Stimulated activated CD8-positive, alpha-beta memory T cell treated with anti-CD3 and anti-CD28 coated beads, Interleukin-15, amount 100 ng/mL, for 1 hour (primary cell): Measurements from ENCODE around the gene RSL1D1.
"Not testable (repeated sequence)": the region's sequence is repeated elsewhere in the genome, so short reads cannot be mapped to it uniquely, and the experiment has no call there.

Experiments used
- DNase-seq: peaks from one replicate; pipeline ENCODE4 v3.0.0-alpha.2; 2020; ENCODE audit warnings: low read depth

Gene RSL1D1

DNA sequence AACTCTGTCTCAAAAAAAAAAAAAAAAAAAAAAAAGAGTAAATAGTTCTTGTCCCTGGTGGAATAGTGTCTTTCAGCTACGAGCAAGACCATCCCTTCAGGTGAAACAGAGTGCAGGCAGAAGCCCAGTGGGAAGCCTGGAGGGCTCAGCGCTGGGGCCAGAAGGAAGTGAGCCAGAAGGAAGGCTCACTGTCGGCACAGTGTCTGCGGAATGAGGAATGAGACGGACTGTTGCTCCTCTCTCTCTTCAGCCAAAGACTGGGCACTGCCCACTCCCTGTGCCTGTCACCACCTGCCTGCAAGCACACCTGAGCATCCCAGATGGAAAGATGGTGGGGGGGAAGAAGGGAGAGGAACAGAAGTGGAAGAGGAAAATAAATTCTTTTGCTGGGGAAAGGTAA is 7.5 kb downstream of the RSL1D1 start:
- no peak for DNase-seq

DNA sequence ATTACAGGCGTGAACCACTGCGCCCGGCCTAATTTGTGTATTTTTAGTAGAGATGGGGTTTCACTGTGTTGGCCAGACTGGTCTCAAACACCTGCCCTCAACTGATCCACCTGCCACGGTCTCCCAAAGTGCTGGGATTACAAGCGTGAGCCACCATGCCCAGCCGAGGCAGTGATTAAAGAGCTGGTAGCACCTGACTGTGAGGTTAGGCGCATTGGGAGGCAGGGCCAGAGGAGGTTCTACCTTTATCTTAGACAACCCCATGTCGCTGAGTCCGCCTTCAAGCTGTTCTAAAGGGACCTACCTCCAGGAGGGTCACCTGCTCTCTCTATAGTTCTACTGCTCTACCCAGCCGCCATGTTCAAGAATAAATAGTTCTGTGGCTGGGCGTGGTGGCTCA is 8.1 kb downstream of the RSL1D1 start:
- DNase-seq, result no peak

- DNase-seq, result no peak
Observed at GRCh38 chr16:11841026-11841425, 10.3 kb downstream of the RSL1D1 start.

DNA sequence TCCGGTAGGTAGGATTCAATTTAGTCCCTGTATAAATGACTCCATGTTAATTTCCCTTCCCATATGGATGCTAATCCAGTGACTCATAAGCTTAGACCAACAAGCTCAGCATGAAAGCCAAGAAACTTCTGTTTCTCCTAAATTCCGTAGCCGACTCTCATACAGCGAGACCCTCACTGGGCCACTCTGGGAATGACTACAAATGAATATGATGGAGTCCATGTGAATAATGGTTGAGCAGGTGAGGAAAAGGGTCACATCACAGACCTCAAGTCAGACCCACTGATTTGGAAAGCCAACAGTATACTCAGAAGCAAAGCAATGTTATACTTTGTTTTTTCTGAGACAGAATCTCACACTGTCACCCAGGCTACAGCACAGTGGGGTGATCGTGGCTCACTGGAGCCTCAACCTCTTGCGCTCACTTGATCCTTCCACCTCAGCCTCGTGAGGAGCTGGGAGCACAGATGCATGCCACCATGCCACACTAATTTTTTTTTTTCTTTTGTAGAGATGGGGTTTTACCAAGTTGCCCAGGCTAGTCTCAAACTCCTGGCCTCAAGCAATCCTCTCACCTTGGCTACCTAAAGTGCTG is 14.6 kb downstream of the RSL1D1 start:
- DNase-seq, result no peak

DNA sequence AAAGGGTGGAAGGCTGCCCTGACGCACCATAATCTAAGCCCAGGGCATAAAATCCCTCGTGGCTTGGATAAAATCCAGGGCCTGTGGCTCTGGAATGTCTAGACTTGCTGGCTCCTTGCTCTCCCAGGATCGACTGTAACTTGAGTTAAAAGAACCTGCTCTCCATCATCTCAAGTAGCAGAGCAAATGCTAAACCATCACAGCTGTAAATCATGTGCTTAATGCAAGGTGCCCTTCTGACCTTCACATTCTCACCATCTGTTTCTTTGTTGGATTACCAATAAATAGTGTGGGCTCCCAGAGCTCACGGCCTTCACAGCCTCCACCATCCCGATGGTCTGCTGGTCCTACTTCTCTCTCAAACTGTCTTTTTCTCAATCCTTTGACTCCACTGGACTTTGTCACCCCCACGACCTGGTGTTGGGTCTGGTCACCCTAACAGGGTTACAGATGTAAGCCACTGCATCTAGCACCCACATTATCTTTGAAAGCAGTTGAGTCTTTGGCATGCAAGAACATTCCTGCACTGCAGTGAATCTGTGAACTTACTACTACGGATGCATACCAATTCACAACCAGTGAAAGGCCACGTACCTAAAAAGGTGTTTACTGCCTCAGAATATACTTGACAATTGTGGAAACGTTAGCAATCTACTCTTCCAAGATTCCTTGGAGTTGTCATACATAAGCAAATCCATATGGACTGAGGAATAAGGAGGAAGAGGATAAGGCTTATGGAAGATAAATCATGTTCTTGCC is 15.3 kb downstream of the RSL1D1 start:
- no peak for DNase-seq

DNA sequence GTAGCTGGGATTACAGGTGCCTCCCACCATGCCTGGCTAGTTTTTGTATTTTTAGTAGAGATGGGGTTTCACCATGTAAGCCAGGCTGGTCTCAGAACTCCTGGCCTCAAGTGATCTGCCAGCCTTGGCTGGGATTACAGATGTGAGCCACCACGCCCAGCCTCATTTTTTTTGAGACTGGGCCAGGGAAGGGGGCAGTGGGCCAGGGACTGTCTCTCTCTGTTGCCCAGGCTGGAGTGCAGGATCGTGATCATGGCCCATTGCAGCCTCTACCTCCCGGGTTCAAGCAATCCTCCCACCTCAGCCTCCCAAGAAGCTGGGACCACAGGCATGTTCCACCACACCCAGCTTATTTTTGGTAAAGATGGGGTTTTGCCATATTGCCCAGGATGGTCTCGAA is 16.0 kb downstream of the RSL1D1 start:
- no peak for DNase-seq

GRCh38 chr16:11833951-11834695 is 17.2 kb downstream of the RSL1D1 start:
- DNase-seq, result no peak

- DNase-seq, result no peak
Observed at GRCh38 chr16:11828696-11829095, 22.6 kb downstream of the RSL1D1 start.

GRCh38 chr16:11825520-11826165 is 25.7 kb downstream of the RSL1D1 start:
- not testable (repeated sequence) for DNase-seq

DNA sequence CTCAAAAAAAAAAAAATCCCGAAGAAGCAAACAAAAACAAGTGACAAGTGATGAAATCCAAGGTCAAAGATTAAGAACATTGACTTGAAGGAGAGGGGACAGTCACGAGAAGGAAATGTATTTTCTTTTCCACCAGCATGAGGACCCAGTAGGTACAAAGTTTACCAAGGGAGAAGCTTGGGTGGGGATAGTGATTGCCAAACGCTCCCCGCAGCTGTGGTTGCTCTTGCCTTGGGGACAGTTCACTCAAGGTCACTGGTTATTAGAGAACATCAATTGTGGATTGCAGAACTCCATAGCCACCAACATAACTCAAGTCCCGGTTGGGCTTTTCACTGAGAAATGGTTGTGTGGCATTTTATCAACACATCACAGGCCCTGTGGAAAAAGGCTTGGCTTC is 27.0 kb downstream of the RSL1D1 start:
- no peak for DNase-seq

DNA sequence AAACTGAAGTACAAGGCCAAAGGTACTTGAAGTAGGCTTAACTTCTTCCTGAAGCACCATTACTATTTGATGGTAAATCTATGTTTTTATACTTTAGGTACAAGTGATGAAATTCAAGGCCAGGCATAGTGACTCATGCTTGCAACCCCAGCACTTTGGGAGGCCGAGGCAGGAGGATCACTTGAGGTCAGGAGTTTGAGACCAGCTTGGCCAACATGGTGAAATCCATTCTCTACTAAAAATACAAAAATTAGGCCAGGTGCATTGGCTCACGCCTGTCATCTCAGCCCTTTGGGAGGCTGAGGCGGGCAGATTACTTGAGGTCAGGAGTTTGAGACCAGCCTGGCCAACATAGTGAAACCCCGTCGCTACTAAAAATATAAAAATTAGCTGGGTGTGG is 27.7 kb downstream of the RSL1D1 start:
- not testable (repeated sequence) for DNase-seq

- no peak for DNase-seq
Observed at GRCh38 chr16:11819798-11820197, 31.5 kb downstream of the RSL1D1 start.

DNA sequence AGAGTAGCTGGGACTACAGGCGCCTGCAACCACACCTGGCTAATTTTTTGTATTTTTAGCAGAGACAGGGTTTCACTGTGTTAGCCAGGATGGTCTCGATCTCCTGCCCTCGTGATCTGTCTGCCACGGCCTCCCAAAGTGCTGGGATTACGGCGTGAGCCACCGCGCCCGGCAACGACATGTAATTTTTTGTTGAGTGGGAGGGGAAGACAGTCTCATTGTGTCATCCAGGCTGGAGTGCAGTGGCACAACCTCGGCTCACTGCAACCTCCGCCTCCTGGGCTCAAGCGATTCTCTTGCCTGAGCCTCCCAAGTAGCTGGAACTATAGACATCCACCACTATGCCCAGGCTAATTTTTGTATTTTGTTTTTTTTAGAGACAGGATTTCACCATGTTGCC is 32.4 kb downstream of the RSL1D1 start:
- not testable (repeated sequence) for DNase-seq

DNA sequence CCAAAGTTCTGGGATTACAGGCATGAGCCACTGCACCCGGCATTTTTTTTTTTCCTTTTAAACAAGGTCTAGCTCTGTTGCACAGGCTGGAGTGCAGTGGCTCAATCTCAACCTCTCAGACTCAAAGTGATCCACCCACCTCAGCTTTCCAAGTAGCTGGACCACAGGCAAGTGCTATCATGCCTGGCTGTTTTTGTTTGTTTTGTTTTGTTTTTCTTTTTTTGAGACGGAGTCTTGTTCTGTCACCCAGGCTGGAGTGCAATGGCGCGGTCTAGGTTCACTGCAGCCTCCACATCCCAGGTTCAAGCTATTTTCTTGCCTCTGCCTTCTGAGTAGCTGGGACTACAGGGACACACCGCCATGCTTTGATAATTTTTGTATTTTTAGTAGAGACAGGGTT is 35.2 kb downstream of the RSL1D1 start:
- DNase-seq, result no peak

GRCh38 chr16:11814800-11815199 is 36.5 kb downstream of the RSL1D1 start:
- not testable (repeated sequence) for DNase-seq

- no peak for DNase-seq
Observed at GRCh38 chr16:11806721-11807120, 44.6 kb downstream of the RSL1D1 start.

- DNase-seq, result no peak
Observed at GRCh38 chr16:11805556-11805955, 45.8 kb downstream of the RSL1D1 start.

GRCh38 chr16:11801481-11802021 is 49.8 kb downstream of the RSL1D1 start:
- no peak for DNase-seq

GRCh38 chr16:11800382-11800718 is 51.0 kb downstream of the RSL1D1 start:
- DNase-seq, result no peak

DNA sequence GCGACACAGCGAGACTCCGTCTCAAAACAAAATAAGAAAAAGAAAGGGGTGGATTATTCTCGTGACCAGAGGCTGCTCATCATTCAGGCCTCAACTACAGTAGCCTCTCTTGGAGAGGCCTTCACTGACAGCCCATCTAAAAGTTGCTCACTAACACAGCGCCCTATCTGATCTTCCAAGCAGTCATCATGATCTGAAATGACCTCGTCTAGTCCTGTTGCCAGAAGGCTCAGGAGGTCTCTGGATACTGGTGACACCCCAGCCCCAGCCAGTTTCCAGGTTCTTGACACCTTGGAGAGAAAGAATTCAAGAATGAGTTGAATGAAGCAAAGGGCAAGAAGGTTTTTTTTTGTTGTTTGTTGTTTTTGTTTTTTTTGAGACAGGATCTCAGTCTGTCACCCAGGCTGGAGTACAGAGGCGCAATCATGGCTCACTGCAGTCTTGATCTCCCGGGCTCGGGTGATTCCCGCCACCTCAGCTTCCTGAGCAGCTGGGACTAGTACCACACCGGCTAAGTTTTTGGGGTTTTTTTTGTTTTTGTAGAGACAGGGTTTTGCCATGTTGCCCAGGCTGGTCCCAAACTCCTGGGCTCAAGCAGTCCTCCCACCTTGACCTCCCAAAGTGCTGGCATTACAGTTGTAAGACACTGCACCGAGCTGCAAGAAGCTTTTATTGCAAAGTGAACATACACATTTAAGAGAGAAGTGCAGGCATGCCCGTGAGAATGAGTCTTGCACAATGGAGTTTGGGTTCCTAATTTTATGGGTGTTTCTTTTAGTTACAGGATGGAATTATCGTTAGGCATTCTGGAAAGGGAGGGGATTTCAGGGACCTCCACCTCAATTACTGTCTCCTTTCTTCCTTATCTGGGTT is 51.6 kb downstream of the RSL1D1 start:
- no peak for DNase-seq

DNA sequence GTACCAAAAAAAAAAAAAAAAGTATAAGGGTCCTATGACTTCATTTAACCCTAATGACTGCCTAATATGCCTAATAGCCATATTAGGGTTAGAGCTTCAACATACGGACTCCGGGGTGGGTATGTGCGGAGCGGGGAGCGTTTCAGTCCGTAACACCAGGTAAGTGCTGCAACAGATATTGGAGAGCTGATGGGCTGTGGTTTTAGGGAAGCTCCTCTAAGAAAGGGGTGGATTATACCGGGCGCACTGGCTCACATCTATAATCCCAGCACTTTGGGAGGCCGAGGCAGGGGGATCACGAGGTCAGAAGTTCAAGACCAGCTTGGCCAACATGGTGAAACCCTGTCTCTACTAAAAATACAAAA is 52.3 kb downstream of the RSL1D1 start:
- no peak for DNase-seq

GRCh38 chr16:11797957-11798299 is 53.4 kb downstream of the RSL1D1 start:
- DNase-seq, result no peak
